HUES64 (cell line): ENCODE measurements around the gene COL5A2.

ENCODE experiments used
- H3K27ac ChIP-seq: 2 replicates; pipeline ENCODE4 v1.7.0; 2013; ENCODE audit warnings: low read depth, low read length, inconsistent platforms
- H3K27me3 ChIP-seq: 2 replicates; pipeline ENCODE4 v1.6.1; 2013; ENCODE audit warnings: mild to moderate bottlenecking, low read length; ENCODE audit not compliant: insufficient read depth
- H3K36me3 ChIP-seq: 2 replicates; pipeline ENCODE4 v1.6.1; 2013; ENCODE audit warnings: mild to moderate bottlenecking, low read length; ENCODE audit not compliant: insufficient read depth
- H3K4me1 ChIP-seq: 2 replicates; pipeline ENCODE4 v1.6.1; 2013; ENCODE audit warnings: mild to moderate bottlenecking, low read length, moderate library complexity; ENCODE audit not compliant: insufficient read depth
- H3K4me3 ChIP-seq: 2 replicates; pipeline ENCODE4 v1.5.1; 2013; ENCODE audit warnings: mild to moderate bottlenecking, low read length, moderate library complexity
- H3K9ac ChIP-seq: 2 replicates; pipeline ENCODE4 v1.6.1; 2013; ENCODE audit warnings: mild to moderate bottlenecking, low read depth, low read length
- H3K9me3 ChIP-seq: 2 replicates; pipeline ENCODE4 v1.6.1; 2013; ENCODE audit warnings: low read depth, low read length; ENCODE audit not compliant: insufficient read depth
- WGBS: fragments of 150-250, 120-280 bp; methylation state at CpG from one replicate; pipeline ENCODE4 v1.1.7; 2013; ENCODE audit warnings: missing lambda C conversion rate; 5-methylcytosine and 5-hydroxymethylcytosine counted together

The COL5A2 gene

DNA sequence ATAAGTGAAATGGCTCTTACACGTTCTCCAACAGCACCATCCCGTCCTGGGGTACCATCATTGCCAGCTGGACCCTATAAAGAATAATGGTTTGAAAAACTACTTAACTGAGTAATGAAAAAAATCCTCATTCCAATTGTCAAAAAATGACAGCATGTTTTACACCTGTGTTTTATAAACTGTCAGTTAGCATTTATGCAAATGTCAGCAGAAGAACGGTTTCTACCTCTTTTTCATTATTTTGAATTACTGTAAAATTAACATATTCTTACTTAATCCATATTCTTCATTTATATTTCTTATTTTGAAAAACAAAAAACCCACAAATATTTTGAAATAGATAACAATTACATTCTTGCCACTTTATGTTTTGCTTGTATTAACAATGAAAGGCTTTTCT lies 131.4 kb downstream of the COL5A2 start:
- H3K4me1 ChIP-seq: no peaks in the 10 kb centered on the region
- peaks cover 11% of the 10 kb centered on the region for H3K36me3 ChIP-seq
- no peaks in the 10 kb centered on the region for H3K9me3 ChIP-seq
- WGBS: 86% methylated on average over 1 of the region's 3 CpGs
- H3K4me3 ChIP-seq: no peak overlapping the region
- no peaks in the 10 kb centered on the region for H3K27me3 ChIP-seq
- H3K9ac ChIP-seq: no peak overlapping the region
- H3K27ac ChIP-seq: no peak overlapping the region

DNA sequence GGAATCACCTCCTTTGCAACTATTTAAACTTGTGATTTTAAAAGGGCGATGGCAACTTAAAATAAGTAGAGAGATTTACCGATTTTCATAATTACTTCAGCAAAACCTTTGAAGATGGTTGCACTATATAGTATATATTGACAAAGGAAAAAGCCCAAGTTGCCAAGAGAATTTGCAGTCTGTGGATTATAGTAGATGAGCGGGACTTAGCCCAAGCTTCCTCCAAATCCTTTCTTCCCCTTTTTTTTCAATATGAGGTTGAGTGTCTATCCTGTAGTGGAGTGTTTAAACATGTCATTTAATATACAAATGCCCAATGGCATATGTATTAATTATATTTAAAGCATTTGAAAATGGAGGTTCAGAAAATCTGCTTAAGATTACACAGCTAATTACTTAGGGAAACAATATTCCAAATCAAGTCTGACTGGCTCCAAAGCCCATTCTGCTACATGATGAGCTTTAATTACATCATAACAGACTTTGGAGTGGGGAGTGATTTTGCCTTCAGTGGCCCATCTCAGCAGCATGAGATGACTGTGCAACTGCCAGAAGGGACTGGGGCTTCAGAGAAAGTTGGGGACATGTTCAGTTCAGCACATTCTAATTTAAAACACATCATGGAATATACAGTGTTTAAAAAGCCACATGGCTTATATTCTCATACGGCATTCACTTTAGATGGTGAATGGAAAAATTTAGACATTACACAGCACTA lies 132.2 kb downstream of the COL5A2 start:
- Histone ChIP-seq H3K9me3 (no peaks in the 10 kb centered on the region), H3K4me3 (no peak overlapping the region), H3K9ac (no peak overlapping the region), H3K27ac (no peak overlapping the region), H3K36me3 (peaks cover 15% of the 10 kb centered on the region), H3K27me3 (no peaks in the 10 kb centered on the region), H3K4me1 (no peaks in the 10 kb centered on the region)
- WGBS: 100% methylated on average over 1 of the region's 4 CpGs

DNA sequence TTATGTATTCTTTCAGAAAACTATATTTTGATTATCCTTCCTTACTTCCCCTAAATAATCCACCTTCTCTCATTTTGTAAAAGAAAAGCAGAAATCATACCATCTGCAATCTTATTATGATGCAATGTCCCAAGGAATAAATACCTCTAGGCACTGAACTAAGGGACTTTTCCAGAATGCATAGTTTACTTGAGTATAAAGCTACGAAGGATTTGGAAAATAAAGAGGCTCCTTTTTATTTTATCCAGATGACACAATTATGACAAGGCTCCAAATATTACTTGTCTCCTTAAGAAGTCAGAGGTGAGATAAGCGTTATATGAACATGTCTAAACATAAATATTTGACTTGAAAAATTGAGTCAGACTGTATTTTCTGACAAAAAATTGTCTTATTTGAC lies 133.2 kb downstream of the COL5A2 start:
- H3K9ac ChIP-seq: no peak overlapping the region
- peaks cover 14% of the 10 kb centered on the region for H3K36me3 ChIP-seq
- WGBS: no CpG with 5 or more reads among the region's 2 CpGs
- no peaks in the 10 kb centered on the region for H3K4me1 ChIP-seq
- no peaks in the 10 kb centered on the region for H3K27me3 ChIP-seq
- H3K27ac ChIP-seq: no peak overlapping the region
- no peak overlapping the region for H3K4me3 ChIP-seq
- no peaks in the 10 kb centered on the region for H3K9me3 ChIP-seq

GRCh38 chr2:189045836-189046235 lies 133.7 kb downstream of the COL5A2 start:
- H3K27ac ChIP-seq: no peak overlapping the region
- no peak overlapping the region for H3K4me3 ChIP-seq
- H3K27me3 ChIP-seq: no peaks in the 10 kb centered on the region
- H3K9me3 ChIP-seq: no peaks in the 10 kb centered on the region
- H3K36me3 ChIP-seq: peaks cover 14% of the 10 kb centered on the region
- no peaks in the 10 kb centered on the region for H3K4me1 ChIP-seq
- WGBS: no CpG with 5 or more reads among the region's 3 CpGs
- no peak overlapping the region for H3K9ac ChIP-seq

GRCh38 chr2:189037518-189037917 lies 142.0 kb downstream of the COL5A2 start:
- Histone ChIP-seq H3K9ac (no peak overlapping the region), H3K27me3 (no peaks in the 10 kb centered on the region), H3K4me1 (no peaks in the 10 kb centered on the region), H3K36me3 (peaks cover 12% of the 10 kb centered on the region), H3K9me3 (no peaks in the 10 kb centered on the region), H3K4me3 (no peak overlapping the region), H3K27ac (no peak overlapping the region)
- no CpG with 5 or more reads among the region's 1 CpG for whole genome bisulfite sequencing

- WGBS: 78% methylated on average over 3 of the region's 3 CpGs
- H3K9ac ChIP-seq: no peak overlapping the region
These were observed 154.5 kb downstream of the COL5A2 start for GRCh38 chr2:189024901-189025618.

DNA sequence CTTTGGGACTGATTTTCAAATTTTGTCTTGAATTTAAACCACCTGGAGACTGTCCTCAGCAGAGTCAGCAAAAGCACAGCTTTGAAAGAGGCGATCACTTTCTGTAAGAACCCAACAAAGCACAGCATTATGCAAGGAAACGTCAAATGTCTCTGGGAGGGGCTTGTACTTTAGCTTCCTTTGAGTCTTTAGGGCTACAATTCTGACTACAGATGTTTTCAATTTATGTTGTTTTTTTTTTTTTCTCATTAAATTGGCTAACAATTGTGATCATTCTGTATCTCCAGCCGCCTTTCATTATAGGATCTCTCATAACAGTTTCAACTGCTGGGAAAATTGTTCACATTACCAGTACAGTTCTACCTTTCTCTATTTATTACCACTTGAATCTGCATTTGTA lies 157.1 kb downstream of the COL5A2 start:
- no peaks in the 10 kb centered on the region for H3K9me3 ChIP-seq
- no peaks in the 10 kb centered on the region for H3K27me3 ChIP-seq
- H3K36me3 ChIP-seq: no peaks in the 10 kb centered on the region
- no peaks in the 10 kb centered on the region for H3K4me1 ChIP-seq
- WGBS: 86% methylated on average over 3 of the region's 3 CpGs
- no peak overlapping the region for H3K27ac ChIP-seq
- H3K4me3 ChIP-seq: no peak overlapping the region
- H3K9ac ChIP-seq: no peak overlapping the region

More at GRCh38 chr2:189024901-189025618, 154.5 kb downstream of the COL5A2 start:
- Histone ChIP-seq H3K4me3 (no peak overlapping the region), H3K9me3 (no peaks in the 10 kb centered on the region), H3K4me1 (no peaks in the 10 kb centered on the region), H3K27me3 (no peaks in the 10 kb centered on the region), H3K27ac (no peak overlapping the region), H3K36me3 (no peaks in the 10 kb centered on the region)

GRCh38 chr2:189022053-189022481 lies 157.5 kb downstream of the COL5A2 start:
- no peaks in the 10 kb centered on the region for H3K27me3 ChIP-seq
- no peaks in the 10 kb centered on the region for H3K36me3 ChIP-seq
- H3K4me1 ChIP-seq: no peaks in the 10 kb centered on the region
- WGBS: 89% methylated on average over 7 of the region's 7 CpGs
- H3K9ac ChIP-seq: no peak overlapping the region
- no peak overlapping the region for H3K27ac ChIP-seq
- H3K9me3 ChIP-seq: no peaks in the 10 kb centered on the region
- H3K4me3 ChIP-seq: no peak overlapping the region

GRCh38 chr2:189020179-189020578 lies 159.4 kb downstream of the COL5A2 start:
- Histone ChIP-seq H3K9ac (no peak overlapping the region), H3K36me3 (no peaks in the 10 kb centered on the region), H3K9me3 (no peaks in the 10 kb centered on the region), H3K27ac (no peak overlapping the region), H3K4me1 (peaks cover 10% of the 10 kb centered on the region), H3K4me3 (no peak overlapping the region), H3K27me3 (no peaks in the 10 kb centered on the region)
- WGBS: 100% methylated on average over 1 of the region's 1 CpG

- H3K9me3 ChIP-seq: no peaks in the 10 kb centered on the region
- H3K27me3 ChIP-seq: no peaks in the 10 kb centered on the region
- no peak overlapping the region for H3K9ac ChIP-seq
- no peak overlapping the region for H3K27ac ChIP-seq
- peaks cover 17% of the 10 kb centered on the region for H3K4me1 ChIP-seq
- no peak overlapping the region for H3K4me3 ChIP-seq
- no peaks in the 10 kb centered on the region for H3K36me3 ChIP-seq
These were observed 160.9 kb downstream of the COL5A2 start for GRCh38 chr2:189018631-189019030.

DNA sequence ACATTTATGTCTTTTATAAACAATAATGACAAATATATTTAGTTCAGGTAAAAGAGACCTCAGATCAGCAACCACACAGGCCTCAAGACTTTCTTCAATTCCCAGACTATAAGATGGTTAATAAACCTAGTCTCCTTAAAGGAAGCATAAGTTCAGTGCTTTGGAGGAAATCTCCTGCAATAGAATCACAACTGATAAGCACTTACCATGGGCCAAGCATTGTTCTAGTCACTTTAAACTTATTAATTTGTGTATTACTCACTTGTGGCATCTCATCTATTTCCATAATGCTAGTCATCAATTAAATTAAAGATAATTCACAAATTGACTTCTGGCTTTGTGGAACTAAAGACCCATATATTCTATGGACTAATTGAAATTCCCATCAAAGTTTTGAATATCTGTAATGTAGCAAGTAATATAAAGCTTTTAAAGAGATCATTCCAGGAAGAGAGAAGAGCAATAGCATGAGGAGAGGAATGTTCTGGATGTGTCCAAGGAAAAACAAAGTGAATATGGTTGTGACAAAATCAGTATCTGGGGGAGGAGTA lies 163.2 kb downstream of the COL5A2 start:
- Histone ChIP-seq H3K27ac (no peak overlapping the region), H3K4me3 (no peak overlapping the region), H3K36me3 (no peaks in the 10 kb centered on the region), H3K9me3 (no peaks in the 10 kb centered on the region), H3K9ac (no peak overlapping the region), H3K4me1 (peaks cover 17% of the 10 kb centered on the region), H3K27me3 (no peaks in the 10 kb centered on the region)
